HG03139 (cell line): Measurements from ENCODE around the gene UBXN7.
"Not testable (repeated sequence)": the region's sequence is repeated elsewhere in the genome, so short reads cannot be mapped to it uniquely, and the experiment has no call there.

ENCODE experiments used
- ATAC-seq: cut with Tn5 transposase; IDR thresholded peaks from one replicate; pipeline ENCODE4 v1.9.1; 2021; ENCODE audit not compliant: unreplicated experiment

Gene UBXN7

DNA sequence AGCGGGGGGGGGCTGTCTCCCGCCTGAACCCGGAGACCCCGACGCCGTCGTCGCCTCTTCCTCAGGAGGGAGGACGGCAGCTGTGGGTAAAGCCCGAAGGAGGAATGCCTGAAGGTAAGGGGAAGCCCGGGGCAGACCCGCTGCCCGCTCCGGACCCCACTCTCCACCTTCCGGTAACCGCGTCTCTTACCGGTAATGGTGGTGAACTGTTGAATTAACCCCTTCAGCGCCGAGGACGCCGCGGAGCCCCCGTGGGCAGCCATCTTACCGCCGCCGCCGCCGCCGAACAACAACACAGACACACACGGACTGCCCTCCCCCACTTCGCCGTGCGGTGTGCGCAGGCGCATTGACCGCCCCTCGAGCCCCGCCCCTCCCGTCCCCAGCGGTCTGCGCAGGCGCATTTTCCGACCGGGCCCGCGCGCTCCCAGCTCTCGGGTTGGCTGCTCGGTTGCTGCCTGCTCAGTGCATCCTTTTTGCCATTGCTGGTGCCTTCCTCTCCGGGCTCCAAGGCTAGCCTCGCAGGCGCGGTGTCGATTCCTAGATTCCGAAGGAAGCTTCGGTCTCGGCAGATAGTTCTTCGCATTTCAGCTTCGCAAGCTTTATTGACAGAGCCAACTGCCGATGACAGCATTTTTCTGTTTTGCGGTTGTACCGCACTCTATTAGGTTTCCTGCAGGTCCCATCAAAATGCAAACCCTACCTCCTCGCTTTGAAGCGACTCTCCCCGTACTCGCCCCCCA, at the start of gene UBXN7:
Gene UBXN7 (minus strand): TSS at position 291 of the 743 bp plus-strand sequence. CDS start 28 bp downstream, at position 263.
- ATAC-seq: peak; percentile 70

DNA sequence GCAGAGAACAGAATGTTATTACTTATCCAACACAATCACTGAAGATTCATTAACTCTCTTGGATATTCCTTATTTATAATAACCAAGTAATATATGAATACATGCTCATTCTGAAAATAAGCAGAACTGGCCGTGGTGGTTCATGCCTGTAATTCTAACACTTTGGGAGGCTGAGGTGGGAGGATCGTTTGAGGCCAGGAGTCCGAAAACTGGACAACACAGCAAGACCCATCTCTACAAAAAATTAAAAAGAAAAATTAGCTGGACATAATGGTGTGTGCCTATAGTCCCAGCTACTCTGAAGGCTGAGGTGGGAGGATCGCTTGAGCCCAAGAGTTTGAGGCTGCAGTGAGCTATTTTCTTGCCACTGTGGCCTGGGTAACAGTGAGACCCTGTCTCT, 45.5 kb upstream of the UBXN7 start:
- no peak for ATAC-seq

GRCh38 chr3:196472286-196472685, 40.1 kb upstream of the UBXN7 start:
- ATAC-seq: no peak

GRCh38 chr3:196471551-196471950, 39.3 kb upstream of the UBXN7 start:
- ATAC-seq: no peak

DNA sequence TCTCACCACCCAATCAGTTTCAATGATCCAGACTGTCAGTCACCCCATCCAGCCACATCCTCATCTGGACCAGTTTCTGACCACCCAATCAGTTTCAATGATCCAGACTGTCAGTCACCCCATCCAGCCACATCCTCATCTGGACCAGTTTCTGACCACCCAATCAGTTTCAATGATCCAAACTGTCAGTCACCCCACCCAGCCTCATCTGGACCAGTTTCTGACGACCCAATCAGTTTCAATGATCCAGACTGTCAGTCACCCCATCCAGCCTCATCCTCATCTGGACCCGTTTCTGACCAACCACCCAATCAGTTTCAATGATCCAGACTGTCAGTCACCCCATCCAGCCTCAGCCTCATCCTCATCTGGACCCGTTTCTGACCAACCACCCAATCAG, 38.0 kb upstream of the UBXN7 start:
- not testable (repeated sequence) for ATAC-seq

GRCh38 chr3:196463804-196464203, 31.6 kb upstream of the UBXN7 start:
- no peak for ATAC-seq

- ATAC-seq: no peak
Measured at GRCh38 chr3:196463478-196463756, 31.2 kb upstream of the UBXN7 start.

GRCh38 chr3:196462680-196463477, 30.7 kb upstream of the UBXN7 start:
- not testable (repeated sequence) for ATAC-seq

DNA sequence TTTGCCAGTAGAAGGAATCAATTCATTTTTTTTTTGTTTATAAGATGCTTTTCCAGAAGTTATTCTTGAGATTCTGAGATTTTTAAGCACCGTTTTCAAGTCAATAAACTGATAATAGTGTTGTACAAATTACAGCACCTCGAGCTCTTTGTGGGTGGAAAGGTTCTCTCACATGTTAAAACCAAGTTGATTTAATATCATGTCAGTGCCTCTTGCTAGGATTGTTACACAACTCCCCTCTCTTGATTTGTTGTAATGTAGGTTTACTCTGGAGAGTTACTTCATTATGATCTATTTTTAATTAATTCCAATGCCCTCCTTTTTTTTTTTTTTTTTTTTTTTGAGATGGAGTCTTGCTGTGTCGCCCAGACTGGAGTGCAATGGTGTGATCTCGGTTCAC, 25.8 kb upstream of the UBXN7 start:
- ATAC-seq: no peak

DNA sequence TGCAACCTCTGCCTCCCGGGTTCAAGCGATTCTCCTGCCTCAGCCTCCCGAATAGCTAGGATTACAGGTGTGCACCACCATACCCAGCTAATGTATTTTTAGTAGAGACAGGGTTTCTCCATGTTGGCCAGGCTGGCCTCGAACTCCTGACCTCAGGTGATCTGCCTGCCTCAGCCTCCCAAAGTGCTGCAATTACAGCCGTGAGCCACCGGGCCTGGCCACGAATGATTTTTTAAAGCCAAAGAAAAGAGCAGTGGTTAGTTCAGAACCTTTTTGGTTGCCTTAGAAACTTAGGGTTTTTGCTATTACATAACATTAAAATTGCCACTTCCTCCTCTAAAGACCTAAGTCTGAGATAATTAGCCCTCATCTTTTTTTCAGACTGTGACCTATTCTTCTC, 25.2 kb upstream of the UBXN7 start:
- ATAC-seq: not testable (repeated sequence)

GRCh38 chr3:196454935-196455334, 22.7 kb upstream of the UBXN7 start:
- ATAC-seq: no peak

- not testable (repeated sequence) for ATAC-seq
Measured at GRCh38 chr3:196445391-196445790, 13.2 kb upstream of the UBXN7 start.

- ATAC-seq: no peak
Measured at GRCh38 chr3:196444500-196444894, 12.3 kb upstream of the UBXN7 start.

DNA sequence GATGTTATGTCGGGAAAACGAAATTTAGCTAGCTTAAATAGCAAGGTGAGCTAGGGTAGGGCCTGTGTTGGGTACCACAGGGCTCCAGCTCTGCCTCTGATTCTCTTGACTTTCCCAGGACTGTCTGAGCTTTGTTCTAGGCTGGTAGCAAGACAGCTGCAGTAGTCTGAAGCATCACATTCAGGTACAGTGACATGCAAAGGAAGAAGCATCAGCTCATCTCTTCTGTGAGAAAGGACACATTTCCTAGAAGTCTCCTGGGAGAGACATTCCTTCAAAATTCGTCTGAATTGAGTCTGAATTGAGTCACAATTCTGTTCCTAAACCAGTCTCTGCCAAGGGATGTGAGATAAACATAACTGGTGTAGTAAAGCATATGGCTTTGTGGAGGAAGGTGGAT, 8.5 kb upstream of the UBXN7 start:
- ATAC-seq: no peak

DNA sequence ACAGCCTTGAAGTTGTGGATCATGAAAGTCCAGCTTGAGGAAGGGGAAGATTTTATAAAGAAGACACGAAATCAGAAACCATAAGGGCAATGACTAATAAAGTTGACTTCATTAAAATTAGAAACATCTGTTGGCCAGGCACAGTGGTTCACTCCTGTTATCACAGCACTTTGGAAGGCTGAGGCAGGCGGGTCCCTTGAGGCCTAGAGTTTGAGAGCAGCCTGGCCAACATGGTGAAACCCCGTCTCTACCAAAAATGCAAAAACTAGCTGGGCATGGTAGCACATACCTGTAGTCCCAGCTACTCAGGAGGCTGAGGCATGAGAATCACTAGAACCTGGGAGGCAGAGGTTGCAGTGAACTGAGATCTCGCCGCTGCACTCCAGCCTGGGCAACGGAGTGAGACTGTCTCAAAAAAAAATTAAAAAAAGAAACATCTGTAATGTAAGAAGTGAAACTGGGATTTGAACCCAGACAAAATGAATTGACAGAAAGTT, 7.9 kb upstream of the UBXN7 start:
- ATAC-seq: no peak

- ATAC-seq: no peak
Measured at GRCh38 chr3:196431181-196432136, 768 bp downstream of the UBXN7 start.

DNA sequence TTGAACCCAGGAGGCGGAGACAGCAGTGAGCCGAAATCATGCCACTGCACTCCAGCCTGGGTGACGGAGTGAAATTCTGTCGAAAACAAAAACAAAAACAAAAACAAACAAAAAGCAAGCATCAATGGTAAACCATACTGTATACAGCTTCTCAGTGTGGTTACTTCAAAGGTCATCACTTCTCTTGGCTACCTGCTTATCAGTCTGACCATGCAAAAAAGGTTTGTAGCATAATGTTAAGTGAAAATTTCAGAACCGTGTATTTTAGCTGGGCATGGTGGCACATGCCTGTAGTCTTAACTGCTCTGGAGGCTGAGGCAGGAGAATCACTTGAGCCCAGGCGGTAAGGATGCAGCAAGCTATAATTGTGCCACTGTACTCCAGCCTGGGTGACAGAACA, 4.2 kb downstream of the UBXN7 start:
- no peak for ATAC-seq

GRCh38 chr3:196424421-196424820, 7.8 kb downstream of the UBXN7 start:
- not testable (repeated sequence) for ATAC-seq

DNA sequence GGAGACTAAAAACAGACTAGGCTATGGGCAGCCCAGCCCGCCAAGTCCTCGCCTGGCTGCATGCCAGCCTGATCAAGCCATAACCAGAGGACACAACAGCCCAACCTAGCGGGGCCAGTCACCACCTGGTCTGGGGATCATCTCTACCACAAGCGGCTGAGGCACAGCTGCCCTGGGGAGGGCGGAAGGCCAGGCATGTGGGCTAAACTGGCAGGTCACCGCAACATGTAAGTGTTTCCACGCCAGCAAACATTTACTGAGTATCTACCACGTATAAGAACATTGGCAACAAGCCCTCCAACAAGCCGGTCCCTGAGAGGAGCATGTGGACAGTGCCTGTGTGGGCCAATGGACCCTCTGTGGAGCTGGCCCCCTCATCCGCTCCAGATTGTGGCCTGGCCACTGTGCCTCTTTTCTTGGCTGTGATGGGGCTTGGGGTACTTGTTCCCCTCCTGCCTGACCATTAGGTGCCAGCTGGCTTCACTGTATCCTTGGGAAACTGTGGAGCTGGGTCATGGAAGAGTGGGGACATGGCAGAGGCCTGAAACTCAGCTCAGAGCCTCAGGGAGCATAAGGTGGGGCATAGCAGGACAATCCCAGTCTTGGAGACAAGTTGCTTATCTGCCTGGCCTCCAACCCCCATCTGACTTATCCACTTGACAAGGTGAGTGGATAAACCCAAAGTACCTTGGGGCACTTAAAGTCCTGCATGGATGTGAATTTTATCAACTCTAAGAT, 9.0 kb downstream of the UBXN7 start:
- ATAC-seq: no peak

GRCh38 chr3:196421668-196422067, 10.6 kb downstream of the UBXN7 start:
- ATAC-seq: not testable (repeated sequence)
